HG02840 (cell line): Measurements from ENCODE around the gene AUP1.

Experiments used
- ATAC-seq: cut with Tn5 transposase; IDR thresholded peaks from one replicate; pipeline ENCODE4 v1.9.1; 2021; ENCODE audit warnings: mild to moderate bottlenecking, moderate library complexity, moderate number of reproducible peaks; ENCODE audit not compliant: unreplicated experiment, low FRiP score

The AUP1 gene

DNA sequence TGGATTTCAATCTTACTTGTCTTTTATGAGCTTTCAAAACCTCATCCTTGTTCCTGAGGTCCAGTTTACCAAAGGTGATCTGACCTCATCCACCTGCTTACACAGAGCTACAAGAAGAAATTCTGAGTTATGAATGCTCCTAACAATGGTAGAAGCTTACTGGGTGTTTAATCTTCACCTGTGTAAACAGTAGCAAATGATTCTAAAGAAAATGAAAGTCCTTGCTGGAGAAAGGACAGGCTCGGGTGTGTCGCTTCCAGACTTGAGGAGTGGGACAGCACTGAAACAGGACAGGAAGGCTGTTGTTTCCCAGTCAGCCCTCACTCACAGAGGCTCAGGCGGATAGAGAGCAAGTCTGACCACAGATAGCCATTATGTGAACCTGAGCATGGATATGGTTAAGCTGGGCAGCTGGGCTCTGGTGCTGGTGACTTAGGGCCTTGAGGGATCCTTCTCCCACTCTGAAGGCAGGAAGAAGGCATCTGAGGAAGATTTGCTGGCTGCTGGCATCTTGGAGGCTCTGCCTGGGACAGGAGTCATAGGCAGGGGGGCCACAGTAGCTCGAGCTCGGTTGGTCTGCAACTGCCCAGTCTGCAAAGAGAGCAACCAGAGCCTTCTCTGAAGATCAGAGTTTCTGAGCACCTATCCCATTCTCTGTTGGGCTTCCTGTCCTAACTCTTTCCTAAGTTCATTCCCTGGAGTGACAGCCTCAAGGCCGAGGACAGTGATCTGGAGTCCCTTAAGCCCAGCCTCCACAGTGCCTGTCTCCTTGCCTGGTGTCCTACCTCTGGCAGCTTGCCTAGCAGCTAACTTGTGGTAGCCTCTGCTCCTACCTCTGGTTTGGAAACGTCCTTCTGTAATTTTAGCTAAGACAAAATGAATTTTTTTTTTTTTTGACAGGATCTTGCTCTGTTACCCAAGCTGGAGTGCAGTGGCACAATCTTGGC lies 29.1 kb upstream of the AUP1 start:
- no peak for ATAC-seq

DNA sequence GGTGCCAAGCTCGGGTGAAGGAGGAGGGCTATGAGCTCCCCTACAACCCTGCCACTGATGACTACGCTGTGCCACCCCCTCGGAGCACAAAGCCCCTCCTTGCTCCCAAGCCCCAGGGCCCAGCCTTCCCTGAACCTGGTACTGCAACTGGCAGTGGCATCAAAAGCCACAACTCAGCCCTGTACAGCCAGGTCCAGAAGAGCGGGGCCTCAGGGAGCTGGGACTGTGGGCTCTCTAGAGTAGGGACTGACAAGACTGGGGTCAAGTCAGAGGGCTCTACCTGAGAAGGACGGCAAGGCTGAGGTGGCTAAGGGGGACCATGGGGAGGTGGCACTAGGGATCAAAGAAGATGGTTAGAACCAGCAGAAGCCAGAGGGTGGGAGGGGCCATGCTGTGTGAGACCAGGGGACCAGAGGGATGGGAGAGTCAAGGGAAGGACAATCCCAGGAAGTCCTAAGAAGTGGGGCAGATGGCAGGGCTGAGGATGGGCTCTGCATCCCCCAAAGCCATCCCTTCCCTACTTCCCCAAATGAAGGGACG lies 27.4 kb upstream of the AUP1 start:
- no peak for ATAC-seq

DNA sequence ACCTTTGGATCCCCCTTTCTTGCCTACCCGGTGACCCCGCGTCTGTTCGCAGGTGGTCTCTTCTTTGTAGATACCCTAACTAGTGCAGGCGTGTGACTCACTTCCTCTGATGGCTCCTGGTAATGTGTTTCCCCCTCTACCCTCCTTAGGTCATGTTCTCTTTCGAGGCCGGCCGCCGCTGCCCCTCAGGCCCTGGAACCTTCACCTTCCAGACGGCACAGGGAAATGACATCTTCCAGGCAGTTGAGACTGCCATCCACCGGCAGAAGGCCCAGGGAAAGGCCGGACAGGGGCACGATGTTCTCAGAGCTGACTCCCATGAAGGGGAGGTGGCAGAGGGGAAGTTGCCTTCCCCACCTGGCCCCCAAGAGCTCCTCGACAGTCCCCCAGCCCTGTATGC lies 26.7 kb upstream of the AUP1 start:
- ATAC-seq: no peak

DNA sequence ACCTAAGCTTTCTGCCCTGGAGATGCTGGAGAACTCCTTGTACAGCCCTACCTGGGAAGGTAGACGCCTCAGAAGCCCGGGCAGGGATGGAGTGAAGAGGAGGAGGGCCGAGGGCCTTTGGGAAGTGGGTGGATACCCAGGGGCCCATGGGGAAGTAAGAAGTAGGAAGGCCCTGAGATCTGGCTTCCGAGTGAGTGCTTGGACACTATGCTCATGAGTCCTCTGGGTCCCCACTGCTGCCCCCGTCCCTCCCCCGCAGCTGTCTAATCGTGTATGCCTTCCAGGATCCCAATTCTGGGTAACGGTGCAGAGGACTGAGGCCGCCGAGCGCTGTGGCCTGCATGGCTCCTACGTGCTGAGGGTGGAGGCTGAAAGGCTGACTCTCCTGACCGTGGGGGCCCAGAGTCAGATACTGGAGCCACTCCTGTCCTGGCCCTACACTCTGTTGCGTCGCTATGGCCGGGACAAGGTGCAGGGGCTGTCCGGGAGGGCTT lies 26.2 kb upstream of the AUP1 start:
- no peak for ATAC-seq

DNA sequence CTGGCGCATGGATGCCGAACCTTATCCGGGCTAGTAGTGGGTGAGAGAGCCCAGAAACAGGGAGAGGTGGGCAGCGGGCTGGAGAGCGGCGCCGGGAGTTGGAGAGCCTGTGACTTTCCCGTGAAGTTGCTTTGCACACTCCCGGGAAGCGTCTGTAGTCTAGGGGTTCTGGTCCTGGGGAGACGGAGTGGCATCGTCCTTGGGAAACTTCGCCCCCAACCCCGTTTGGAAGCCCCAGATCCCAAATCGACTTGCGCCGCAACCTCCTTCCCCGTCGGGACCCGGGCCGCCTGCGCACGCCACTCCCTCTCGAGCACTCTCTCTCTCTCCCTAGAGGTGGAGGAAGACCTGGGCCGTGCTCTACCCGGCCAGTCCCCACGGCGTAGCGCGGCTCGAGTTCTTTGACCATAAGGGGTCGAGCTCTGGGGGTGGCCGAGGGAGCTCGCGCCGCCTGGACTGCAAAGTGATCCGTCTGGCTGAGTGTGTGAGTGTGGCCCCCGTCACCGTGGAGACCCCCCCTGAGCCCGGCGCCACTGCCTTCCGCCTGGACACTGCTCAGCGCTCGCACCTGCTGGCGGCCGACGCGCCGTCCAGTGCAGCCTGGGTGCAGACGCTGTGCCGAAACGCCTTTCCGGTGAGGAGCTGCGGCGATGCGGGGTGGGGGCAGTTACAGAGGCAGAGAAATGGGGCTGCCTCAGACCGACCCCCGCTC lies 25.5 kb upstream of the AUP1 start:
- ATAC-seq: peak; percentile 40

DNA sequence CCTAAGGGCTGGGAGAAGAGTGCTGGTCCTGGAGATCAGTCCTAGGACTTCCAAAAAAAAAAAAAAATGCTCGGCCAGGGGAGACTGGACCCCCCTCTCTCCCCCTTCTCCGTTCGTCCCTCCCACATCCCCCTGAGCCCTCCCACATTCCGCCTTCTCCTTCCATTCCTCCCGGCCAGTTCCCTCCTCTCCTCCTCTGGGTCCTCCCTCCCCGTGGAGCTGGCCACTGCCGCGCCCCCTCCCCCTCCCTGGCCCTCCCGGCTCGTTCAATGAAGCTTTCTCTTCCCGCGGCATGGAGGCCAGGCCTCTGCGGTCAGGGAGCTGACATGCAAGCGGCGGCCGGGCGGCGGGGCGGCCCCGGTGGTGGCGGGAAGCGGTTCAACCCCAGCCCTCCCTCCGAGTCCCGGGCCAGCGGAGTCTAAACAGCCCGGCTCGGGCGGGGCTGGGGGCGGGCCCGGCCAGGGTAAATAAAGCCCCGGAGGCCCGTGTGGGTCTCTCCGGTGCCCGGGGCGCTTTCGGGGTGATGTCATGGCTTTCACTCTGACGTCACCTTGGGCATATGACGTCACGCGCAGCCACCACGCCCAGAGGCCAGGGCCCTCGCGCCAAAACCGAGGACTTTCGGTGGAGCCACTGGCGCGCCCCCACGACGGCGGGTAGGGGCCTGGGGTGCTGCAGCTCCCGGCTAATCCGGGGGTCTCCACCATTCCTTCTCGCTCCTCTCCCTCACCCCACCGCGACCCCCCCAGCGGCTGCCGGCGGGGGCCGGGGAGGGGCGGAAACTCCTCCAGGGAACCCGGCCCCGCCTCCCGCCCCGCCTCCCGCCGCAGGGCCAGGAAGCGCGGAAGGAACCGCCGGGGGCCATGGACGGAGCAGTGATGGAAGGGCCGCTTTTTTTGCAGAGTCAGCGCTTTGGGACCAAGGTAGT lies 24.6 kb upstream of the AUP1 start, which contains the start of the genes DOK1 and LOXL3:
Gene DOK1 (plus strand): TSS at position 829 of the 928 bp plus-strand sequence. CDS start 35 bp downstream, at position 864.
Gene LOXL3 (minus strand): TSS at position 51 of the 928 bp plus-strand sequence. CDS start 1,308 bp downstream, outside the sequence.
- peak; percentile 54 for ATAC-seq

DNA sequence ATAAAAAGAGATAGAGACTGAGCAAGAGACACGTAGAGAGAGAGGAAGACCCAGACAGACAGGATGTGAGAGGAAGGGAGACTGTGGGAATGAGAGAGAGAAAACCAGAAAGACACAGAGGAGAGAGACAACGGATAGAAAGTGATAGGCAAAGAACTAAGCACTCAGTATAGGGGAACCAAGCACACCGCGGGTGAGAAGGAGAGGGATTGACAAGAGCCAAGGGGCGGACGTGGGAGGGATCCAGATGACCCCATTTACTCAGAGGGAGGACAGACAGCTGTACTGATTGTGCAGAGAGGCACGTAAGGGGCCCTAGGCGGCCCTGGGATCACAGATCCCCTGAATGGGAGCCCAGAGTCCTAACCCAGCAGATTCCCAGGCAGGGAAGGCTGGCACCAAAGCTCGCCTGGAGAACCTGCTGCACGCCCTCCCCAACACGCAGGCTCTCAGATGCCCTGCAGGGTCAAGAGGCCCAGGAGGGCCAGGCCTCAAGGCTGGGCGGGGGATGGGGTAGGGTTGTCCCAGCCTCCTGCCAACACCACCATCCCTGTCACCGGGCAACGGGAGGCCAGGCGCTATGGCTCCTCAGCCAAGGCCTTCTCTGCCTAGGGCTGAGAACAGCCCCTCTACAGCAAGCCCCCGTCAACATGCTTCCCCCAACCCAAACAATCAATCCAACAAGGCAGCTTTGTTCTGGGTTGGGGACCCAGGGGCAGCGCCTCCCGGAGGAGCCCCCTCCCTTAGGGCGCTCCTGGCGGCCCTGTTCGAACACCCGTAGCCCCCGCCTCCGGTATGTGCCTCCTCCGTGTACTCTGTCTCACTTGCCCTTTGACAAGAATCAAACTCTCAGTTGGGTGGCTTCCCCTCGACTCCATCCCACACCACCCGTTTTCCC lies 23.7 kb upstream of the AUP1 start:
- ATAC-seq: no peak

DNA sequence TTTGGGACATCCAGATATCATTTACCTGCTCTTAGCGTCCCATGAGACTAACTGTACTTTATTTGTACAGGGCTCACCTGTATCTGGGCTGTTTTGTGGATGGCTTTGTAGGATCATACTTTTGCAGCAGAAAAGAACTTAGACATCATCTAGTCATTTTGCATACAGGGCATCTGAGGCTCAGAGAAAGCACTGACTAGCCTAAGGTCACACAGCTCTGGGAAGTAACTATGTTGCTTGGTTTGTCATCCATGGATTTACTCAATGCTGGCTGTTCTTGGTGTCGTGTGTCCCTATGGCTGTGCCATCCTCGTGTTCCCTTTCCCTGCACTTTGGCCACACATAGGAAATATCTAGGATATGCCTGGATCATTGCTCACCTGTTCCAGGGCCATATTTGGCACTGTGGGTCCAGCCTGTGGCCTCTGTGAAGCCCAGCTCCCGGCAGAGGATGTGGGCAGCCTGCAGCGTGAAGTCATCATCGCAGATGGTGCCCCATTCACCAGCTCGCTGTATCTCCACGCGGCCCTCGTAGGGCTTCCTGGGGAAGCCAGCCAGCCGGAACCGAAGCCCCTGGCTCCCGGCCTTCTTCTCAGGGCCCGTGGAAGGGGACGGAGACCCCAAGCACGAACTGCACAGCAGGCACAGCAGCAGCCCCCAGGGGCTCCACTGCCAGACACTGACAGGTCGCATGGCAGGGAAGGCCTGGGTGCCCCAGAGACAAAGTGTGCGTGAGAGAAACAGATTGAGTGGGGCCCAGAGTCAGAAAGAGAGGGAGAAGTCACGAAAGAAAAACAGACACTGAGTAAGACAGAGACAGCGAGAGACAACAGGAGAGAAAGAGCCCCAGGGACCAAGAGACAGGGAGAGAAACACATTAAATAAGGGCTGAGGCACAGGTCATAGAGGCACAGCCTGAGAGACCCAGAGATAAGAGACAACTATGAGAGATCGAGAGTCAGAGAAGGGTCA lies 22.7 kb upstream of the AUP1 start:
- no peak for ATAC-seq

DNA sequence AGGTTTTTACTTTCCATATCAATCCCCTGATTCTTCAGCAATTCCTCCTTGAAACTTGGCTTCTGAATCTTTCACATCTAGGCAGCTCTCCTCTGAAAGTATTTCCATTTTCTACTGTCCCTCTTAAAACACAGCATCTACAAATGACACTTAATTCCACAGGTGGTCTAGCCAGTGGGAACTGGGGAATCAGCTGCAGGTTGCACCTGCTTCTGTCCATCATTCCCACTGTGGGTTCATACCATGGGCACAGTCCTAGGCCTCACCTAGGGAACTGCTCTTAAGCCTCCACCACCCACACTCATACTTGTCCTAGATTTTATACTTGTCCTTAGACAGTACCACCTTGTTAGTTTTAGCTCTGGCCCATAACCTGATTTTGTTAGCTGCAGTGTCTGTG lies 22.0 kb upstream of the AUP1 start:
- ATAC-seq: no peak

DNA sequence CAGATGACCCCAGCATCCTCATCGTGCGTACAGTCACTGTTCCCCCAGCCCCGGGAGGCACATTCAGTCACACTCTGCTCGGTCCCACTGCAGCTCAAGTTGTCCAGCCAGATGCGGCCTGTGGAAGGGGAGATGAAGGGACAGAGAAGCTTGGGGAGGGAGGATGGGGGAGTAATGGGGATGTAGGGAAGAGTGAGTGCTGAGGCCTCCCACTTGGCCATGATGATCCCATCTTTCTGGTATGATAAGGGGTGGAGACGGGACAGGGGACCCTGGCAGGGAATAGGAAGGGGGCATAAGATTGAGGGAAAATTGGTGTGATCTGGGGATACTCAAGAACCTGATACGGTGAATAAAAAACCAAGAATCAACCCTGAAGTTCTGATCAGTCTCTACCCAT lies 20.7 kb upstream of the AUP1 start:
- ATAC-seq: no peak

DNA sequence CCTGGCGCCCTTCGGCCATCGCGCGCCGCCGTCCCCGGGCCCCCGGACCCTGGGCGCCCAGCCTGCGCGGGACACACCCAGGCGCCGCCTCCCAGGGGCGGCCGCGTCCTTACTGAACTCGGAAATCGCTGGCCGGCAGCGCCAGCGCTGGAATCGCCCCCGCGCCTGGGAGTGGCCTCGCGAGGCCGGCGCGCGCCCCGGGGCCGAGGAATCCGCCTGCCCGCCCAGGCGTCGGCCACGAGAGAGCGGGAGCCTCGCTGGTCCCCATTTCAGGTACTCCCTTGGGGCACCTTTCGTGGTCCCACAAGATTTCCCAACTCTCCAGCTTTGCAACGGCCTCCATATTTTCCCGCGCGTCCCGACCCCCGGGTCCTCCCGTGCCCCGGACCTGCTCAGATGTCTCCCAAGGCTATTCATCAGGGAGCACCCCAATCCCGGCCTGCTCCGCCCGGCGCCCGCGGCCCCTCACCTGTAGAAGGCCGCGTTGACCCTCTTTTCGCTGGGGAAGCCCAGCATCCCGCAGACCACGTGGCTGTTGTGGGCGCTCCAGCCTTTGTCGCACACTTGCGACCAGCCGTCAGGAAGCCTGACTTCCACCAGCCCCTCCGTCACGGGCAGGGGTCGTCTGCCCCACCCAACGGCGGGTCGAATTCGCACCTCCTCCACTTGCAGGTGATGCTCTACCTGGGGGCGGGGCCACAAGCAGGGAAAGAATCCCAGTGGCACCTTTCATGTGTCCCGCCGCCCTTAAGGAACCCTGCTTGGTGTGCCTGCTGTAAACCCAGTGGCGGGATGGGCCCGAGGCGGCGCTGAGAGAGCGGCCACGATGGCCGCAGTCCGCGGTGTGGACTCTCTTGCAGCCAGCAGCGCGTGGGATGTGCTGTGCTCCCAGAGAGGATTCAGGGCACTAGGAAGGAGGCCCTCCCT lies 19.7 kb upstream of the AUP1 start:
- no peak for ATAC-seq

DNA sequence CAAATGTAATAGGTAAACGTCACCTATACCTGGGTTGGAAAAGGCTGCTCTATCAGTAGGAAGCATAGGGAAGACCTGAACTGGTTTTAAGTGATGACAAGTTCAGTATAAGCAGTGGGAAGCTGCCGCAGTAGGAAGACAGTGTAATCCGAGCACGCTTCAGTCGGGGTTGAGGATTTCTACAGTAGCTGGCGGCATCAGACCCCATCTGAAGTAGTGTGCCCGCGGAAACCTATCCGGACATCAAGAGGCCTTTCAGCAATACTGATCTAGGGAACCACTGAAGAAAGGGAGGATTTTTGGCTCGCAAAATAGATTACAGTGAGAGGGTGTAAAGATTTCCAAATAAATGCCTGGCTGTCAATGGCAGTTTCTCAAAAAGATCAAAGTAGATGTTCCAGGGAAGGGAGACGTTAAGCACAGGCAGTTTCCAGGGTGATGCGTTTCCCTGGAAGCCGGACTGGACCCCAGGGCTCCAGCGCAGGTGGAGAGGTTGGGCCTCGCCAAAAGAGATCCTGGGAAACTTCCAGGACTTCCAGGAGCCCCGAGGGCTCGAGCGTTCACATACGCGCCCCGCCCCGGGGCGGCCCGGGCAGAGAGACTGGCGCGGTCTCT lies 18.9 kb upstream of the AUP1 start:
- no peak for ATAC-seq

DNA sequence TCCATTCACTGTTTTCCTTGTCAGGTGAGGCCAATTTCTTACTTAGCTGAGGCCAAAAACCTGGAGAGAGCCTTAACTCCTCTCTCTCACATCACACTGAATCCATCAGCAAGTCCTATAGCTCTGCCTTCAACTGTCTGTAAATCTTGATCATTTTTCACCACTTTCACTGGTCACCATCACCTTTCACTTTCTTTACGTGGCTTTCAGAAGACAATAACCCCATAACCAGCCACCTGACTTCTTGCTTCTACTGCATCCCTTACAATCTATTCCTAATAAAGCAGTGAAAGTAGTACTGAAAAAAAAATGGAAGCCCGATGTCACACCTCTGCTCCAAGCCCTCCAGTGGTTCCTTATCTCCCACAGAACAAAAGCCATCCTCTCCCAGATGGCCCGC lies 16.5 kb upstream of the AUP1 start:
- no peak for ATAC-seq

DNA sequence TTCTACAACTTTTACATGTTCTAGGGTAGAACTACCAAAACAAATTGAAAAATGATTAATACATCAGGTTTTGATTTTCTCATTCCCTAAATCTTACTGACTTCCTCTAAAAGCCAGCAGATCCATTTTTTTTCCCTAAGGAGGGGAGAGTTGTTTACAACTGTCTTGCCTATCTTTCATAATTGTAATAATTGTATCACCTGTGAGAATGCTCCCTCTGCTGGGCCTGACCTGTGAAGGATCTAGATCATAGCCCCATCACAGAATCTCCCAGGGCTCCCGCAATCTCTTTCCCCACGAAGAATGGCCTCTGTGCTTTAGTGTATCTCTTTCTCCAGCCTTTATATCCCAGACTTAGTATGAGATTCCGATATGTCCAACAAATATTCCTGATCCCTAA lies 15.1 kb upstream of the AUP1 start:
- ATAC-seq: no peak

DNA sequence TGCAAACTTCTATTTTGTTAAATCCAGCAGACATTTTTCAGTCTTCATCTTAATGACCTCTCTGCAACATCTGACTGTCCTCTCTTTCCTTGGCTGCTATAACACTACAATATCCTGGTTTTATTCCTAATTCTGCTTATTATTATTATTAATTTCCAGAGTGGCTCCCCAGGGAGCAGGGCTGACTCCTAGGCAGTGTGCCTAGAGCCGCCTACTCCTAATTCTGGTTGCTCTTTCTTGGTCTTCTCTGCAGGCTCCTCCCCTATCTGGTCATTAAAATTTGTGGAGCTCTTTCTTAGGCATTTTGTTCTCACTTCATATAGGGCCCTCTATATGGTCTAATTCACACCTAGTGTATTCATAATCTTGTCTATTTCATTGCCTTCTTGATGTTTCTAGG lies 13.5 kb upstream of the AUP1 start:
- no peak for ATAC-seq

DNA sequence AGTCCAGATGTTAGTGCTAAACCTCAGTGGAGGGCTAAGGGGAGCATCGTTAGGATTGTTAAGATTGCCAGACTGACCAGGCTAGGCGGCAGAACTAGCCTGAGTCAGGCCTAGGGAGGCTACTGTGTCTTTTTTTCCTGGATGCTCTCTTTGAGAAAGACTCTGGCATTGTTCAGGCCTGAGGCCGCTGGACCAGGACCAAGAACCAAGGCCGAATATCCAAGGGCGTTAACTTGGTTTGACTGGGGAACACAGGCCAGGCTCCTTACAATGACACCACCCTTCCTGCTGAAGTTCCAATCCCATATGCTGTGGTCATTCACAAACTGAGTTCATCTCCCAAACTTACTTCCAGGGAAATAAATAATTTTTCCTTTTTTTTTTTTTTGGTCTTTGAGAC lies 10.8 kb upstream of the AUP1 start:
- ATAC-seq: no peak
